ENCODE data around the gene MFSD6.

DNA sequence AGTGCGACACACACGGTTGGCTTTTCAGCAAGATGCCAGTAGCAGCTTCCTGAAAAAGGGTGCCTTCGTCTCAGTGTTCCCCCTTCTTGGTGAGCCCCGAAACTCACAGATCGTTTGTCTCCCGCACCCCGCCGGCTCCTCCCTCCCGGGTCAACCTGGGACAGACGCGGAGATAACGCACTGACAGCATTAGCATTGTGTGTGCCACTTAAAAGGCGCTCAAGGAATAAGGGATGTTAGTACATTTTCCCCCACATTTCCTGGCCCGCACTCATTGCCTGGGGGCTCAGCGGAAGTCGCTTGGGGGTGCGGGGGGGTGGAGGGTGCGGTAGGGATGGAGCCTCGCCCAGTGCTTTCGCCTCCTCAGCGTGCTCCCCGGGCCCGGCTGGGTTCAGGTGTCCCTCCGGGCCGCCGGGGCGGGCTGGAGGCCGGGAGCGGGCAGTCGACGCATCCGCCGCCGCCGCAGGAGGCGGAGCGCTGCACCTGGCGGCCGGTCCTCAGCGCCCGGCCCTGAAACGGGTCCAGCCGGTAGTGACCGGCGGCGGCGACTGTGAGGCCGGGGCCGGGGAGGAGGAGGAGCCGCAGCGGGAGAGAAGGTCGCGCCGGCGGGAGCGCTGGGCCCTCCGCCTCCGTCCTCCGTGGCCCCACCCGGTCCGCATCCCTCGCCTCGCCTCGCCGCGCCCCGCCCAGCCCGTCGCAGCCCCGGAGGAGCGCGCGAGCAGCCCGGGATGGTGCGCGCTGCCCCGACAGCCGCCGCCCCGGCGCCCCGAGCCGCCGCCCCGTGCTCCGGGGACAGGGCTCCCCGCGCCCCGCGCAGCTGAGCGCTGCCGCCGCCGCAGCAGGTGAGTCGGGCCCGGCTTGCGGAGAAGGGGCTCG lies at the start of gene MFSD6:
- no peak for TF ChIP-seq CTCF (IDR thresholded peaks at IDR 0.05; ENCODE audit: low read depth, low read length, poor library complexity, severe bottlenecking)
- TF ChIP-seq EZH2phosphoT487 (IDR thresholded peaks at IDR 0.05; ENCODE audit: borderline replicate concordance, low read length), result no peak
